ENCODE data around the gene RNF152.
A peak's percentile ranks its signal among the peaks of the same experiment; 100 is the strongest.

The RNF152 gene, protein sequence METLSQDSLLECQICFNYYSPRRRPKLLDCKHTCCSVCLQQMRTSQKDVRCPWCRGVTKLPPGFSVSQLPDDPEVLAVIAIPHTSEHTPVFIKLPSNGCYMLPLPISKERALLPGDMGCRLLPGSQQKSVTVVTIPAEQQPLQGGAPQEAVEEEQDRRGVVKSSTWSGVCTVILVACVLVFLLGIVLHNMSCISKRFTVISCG

DNA sequence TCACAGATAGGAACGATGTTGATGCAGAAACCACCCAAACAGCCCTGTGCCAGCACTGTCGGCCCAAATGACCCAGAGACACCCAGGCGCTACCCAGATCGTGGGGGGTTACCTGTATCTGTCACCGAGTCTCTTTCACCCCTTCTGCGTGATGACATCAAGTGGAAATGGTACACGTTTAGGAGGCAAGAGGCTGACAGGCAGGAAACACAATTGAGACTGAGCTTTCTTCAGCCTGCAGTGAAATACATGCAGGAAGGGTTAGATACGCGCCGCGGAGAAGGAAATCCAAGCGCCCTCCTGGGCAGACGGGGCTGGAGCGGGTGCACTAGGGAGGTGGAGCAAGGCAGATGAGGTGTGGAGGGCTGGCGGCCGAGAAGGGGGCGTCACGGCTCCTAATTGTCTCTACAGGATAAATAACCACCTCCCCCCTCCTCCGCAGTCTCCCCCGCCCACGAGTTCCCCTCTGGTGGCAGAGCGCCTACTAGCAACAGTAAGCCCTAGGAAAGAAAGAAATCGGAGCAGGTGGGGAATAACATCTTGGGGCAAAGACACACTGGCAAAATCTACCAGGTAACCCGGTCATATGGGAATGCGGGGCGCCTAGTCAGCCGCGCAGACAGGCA, at the start of gene RNF152:
RNF152 (minus strand) TSS at position 325 of the 626 bp plus-strand sequence. CDS start 76,544 bp downstream, outside the sequence.
- no peak for DNase-seq

DNA sequence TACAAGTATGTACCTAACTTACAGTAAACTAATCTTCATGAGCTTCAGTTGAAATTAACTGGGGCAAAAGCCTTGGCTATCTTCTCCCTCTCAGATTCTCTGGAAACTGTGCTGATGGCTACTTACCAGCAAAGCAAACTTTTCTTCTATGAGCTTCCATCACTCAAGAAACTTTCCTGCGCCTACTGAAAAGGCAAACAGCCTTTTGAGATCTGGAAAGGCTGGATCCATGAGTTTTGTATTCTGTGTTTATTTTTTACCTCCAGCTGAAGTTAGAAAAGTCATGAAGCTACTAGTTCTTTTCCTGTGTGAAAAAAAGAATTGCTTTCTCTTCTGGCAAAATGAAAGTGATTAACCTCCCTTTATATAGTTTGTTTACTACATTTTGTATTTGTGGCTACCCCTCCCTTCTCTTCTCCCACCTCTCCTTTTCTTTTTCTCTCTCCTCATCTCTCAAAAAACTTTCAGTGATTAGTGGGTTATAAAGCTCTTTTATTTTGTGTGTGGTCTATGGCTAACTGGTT, 49.2 kb upstream of the RNF152 start:
- DNase-seq, result no peak

DNA sequence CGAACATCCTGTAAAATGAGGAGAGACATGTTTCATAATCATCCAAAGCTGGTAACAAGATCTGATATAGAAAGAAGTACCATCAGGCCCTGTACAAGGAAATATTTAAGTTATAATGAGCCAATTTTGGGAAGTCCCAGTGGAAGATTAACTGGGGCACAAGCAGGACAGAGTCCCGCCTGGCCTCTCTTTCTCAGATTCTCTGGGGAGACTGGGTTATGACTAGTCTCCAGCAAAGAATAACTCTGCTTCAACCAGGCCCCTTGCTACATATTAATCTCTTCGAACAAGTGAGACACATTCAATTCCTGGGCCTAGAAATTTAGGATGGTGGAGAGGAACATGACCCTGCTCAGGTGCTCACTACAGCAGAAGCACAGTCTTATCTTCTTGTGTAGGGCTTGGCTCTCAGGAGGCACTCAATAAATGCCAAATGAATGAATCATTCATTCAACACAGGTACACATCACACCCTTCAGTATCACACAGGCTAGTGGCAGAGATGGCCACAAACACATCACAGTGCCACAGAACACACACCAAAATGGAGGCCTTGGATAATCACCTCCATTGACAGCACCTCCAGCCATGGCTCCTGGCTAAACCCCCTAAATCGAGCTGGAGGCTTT, 46.4 kb upstream of the RNF152 start:
- DNase-seq, result no peak

DNA sequence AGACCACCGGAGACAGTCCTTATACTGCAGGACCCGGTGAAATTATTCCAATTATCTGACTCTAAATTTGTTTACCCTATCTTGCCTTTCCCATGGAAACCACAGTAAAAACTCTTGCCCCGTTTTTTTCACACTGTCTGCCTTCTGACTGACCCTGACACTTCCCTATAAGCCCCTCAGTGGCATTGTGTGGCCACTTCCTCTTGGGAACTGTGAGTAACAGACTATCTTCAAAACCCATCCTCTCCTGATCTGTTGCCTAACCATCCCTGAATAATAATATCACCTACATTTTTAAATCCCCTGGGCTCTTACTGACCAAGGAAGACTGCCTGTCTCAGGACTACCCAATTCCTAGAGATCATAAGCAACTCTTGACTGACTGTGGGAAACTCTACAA, 42.6 kb upstream of the RNF152 start:
- no peak for DNase-seq

DNA sequence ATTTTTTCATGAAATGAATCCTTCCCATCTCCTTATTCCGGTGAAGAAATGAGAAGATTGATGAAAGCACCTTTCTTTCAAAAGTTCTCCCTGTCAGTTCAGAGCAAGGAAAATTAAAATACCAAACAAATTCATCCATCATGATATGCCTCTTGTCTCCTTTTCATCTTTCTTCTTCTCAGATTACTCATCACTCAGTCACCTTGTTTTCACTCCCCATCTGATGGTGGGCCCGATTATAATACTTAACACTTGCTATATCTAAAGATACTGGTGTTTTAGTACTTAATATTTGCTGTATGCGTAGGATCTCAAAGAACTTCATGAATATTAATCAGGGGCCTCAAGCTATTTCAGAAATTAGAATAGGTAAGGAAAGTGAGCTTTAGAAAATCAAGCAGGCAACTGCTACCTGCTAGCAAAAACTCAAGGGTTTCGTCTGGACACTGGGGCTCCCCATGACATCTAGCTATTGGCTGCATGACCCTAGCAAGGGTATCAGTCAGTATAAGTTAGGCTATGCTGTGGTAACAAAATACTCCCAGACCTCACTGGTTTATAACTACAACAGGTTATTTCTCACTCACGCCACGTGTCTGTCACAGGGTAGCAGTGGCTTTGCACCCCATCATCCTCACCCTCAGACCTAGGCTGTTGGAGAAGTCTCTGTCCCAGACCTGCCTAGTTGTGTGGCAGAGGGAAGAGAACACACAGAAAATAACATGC, 39.0 kb upstream of the RNF152 start:
- no peak for DNase-seq

DNA sequence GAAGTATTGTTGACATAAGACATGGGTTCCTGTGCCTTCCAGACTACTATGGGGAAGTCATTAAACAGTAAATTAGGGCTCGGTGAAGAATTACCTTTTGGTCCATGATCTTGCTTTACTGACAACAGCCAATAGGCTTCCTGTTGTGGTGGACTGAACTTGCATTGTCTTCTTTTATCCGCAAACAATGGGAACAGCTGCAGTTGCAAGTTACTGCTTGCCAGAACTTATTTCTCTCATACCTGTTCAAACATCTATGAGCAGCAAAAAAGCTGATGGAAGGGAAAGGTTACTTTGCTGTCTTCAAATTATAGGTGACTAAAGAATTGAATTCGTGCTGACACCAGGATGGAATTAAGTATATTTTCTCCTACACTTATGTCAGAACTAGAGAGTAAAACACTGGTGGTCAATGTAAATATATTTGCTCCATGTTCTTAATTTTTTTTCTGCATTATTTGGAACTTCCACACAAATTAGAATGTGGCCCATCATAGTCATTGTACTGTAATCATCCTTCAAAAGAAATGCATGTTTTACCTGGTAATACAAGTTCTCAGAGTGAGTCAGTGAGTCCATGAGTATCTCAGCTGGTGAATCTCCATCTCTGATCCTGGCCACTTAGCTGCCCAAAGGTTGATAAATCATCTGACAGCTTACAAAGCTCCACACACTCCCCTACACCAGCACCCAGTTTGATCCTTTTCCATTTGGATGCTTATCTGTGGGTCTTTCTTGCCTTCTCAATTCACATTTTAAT, 37.3 kb upstream of the RNF152 start:
- DNase-seq, result peak; percentile 23

DNA sequence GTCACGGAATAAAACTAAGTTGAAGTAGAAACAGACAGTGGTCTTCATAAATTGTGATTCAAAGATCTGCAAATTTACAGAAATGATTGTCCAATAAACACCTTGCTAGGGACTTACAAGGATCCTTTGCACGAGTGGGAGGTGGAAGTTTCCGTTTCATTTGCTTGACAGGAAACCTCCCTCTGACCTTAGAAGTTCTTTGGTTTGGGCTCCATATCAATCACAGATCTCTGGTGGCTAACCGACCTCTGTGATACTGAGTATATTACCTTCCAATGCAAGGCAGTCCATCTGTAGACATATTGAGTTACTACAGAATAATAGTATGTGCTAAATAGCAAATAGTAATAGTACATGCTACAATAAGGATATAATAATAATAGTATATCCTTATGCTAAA, 33.7 kb upstream of the RNF152 start:
- DNase-seq, result no peak

DNA sequence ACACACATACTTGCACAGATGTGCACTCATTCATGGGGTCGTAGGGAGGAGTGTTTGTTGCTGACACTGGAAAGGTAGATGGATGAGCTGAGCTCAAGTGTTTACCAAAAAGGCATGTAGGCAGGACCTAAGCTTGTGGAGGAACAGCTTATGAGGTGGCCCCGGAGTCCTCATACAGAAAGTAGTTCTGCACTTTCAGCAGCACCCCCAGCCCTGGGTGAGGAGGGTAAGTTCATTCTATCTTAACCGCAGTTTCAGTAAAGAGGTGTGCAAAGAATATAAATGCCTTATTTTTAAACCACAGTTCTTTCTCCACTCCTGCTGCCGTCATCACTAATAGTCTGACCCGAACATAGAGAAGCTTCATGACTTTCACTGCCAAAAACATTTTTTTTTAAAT, 31.7 kb upstream of the RNF152 start:
- no peak for DNase-seq

DNA sequence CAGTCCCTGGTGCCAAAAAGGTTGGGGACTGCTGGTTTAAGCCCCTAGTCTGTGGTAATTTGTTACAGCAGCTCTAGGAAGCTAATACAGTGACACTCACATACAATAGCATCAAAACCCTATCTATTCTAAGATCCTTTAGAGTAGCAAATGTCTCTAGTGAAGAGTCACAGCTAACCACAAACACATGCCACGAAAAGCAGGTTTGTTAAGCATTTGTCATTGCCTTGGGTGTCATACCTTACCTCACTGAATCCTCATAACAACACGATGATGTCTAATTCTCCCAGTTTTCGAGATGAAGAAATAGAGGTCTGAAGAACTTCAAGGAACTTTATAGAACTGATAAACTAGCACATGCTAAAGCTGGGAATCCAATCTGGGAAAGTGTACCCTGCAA, 29.6 kb upstream of the RNF152 start:
- DNase-seq, result no peak

DNA sequence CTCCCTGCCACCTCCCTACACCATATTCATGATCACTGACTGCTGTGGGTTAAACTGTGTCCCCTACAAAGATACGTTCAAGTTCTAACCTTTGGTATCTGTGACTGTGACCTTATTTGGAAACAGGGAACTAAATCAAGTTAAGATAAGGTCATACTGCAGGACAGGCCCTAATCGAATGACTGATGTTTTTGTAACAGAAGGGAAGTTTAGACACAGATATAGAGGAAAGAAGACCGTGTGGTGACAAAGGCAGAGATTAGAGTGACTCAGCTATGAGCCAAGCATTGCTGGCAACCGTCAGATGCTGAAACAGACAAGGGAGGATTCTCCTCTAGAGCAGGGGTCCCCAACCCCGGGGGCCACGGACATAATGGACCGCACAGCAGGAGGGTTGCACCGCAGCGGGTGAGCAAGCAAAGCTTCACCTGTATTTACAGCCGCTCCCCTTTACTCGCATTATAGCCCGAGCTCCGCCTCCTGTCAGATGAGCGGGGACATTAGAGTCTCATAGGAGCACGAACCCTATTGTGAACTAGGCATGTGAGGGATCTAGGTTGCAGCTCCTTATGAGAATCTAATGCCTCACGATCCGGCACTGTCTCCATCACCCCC, 28.9 kb upstream of the RNF152 start:
- no peak for DNase-seq

DNA sequence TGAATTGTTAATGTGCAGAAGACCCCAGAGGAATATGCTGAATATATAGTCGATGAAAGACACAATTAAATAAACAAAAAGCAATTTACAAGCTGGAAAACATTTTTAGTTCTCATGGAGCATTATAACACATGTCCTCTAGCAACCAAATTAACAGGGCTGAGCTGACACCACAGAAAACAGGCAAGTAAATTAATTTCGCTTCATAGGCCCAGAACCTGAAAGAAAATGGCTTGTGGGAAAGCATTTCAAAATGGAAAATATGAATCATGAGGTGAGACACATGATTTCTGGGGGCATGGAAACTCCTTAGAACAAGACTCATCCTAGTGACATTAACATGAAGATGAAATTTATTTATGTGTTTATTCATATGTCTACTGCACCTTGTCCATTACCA, 25.0 kb upstream of the RNF152 start:
- DNase-seq, result no peak

DNA sequence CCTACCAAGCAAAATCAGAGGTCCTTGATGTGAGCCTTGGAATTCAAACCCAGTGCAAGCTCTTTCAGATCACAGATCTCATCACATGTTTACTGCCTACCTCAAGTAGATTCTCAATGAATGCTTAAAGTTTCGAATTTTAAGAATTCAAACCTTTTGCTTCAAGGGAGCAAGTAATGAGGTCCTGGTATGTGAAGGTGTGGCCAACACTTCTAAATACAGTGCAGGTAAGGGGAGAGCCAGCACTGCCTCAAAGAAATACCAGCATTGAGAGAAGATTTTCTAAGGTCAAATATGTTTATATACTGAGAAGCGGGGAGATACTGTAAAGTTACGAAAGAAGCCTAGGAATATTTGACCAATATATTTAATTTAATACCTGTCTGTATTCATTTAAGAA, 19.7 kb upstream of the RNF152 start:
- DNase-seq, result no peak

DNA sequence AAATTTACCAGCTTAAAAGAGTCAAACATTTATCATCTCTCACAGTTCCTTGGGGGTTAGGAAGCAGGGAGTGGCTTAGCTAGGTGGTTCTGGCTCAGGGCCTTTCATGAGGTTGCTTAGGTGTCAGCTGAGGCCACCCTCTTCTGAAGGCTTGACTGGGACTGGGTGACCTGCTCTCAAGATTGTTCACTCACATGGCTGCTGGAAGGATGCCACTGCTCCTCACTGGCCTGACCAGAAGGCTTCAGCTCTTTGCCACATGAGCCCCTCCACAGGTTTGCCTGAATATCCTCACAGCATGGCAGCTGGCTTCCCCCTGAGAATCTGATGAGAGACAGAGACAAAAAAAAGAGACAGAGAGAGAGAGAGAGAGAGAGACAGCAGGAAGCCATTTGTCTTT, 17.3 kb upstream of the RNF152 start:
- no peak for DNase-seq

DNA sequence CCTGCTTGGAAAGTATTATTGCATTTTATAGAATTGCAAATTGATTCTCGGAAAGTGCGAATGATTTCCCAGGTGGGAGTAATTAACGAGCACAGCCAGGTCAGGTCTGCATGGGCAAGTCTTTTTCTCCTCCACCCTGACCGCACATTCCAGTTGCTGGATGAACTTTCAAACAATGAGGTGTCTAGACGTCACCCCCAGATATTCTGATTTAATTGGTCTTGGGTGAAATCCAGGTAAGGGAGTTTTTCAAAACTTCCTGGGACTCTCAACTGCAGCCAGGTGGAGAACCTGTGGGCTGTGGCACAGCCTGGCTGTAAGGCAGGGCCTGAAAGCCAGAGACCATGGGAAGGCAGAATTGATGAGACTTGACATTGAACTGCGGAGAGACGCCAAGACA, 15.9 kb upstream of the RNF152 start:
- no peak for DNase-seq

DNA sequence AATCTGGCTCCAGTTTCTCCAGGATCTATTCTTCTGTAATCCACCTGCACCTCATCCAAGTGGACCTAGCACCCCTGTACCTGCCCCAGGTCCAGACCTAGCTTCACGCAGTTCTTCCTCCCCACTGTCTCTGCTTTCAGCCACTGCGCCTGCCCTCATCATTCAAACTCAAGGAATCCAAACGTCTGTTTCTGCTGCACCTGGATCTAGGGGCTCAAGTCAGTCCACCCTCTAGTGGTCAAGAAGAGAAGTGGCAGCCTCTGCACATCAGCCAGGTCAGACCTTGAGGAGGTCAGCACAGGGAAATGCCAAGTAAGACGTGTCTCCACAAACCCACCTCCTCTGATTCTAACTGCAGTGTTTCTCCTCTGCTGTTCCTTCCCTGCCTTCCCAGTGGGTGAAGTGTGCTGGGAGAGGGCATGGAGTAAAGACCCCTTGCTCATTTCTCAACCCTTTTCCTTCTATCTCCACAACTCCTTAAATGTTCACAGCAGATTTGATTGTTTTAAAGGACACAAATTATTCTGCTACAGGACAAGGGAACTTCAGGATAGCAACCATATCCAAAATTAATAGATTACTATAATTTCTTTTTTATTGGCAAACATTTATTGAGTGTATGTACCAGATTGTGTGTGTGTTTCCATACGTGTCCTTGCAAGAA, 8.6 kb upstream of the RNF152 start:
- no peak for DNase-seq

DNA sequence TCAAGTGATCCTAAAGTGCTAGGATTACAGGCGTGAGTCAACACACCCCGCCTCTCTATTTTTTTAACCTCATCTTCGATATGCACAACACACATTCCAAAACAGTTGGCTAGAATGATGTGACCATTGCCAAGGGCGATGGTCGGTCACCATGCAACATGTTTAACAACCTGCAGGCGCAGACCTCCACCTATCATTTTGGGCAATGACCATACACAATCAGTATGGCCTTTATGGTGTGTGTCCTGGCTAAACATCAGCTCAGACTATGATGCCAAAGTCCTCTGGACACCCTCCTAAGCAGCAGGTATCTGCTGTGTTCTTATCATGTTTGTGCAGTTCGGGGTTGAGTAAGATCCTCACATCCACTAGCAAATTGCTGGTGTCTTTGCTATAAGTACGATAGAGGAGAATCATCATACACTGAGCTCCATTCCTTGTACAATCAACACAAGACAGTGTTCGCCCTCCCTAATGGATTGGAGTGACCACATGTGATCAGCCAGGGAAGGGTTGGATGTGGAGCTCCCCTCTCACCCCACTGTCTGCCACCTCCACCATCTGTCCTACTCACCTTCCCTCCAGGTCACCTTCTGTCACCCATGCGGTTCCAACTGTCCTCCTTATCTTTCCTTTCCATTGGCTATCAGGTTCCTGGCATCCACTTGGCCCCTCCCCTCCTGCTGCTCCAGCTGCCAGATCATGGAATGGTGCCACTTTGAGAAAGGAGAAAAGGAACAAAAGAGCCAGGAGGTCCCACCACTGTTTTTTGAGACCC, 7.9 kb upstream of the RNF152 start:
- no peak for DNase-seq

DNA sequence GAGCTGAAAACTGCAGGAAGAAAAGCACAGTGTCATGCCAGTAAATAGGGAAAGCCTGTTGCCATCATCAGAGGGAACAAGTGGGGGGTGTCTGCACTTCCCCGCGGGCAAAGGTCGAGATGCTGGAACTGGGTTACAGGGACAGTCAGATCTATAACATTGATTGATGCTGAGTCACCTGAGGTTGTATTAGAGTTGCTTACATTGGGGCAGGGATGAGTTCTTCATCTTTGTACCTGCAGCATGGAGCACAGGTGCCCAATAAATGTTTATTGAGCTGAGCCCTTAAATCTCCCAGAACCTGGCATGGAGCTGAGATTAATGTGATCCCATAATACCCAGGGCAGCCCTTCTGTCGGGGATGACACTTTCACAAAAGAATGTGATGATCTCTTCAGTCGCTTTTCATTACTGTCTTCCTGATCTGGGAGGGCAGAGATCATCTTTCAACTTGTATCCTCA, 5.9 kb upstream of the RNF152 start:
- DNase-seq, result no peak

DNA sequence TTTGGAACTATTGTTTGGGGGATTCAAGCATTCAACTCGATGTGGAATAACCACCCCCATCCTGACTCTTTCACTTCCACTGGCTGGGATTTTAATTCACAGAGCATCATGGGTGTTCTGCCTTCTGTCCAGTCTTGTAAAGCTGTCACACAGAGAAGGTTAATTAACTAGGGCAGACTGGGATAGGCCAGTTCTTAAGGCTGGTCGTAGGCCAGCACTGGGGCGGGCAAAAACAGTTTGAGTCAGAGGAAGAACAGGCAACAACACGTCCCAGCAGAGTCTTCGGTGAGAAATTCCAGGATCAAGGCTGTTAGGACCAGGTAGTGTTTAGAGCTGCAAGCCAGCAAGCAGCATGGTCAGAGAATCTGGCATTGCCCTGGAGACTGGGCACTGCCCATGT, 4.0 kb upstream of the RNF152 start:
- DNase-seq, result no peak

DNA sequence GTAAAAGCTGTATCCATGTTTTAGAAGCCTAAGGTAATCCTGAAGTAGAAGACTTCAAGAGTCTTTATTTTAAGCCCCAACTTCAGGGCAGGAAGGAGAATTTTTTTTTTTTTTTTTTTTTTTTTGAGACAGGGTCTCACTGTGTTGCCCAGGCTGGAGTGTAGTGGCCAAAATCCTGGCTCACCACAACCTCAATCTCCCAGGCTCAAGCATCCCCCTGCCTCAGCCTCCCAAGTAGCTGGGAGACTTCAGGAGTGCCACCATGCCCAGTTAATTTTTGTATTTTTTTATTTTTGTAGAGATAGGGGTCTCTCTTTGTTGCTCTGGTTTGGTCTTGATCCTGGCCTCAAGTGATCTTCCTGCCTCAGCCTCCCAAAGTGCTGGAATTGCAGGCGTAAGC, 3.3 kb upstream of the RNF152 start:
- no peak for DNase-seq

DNA sequence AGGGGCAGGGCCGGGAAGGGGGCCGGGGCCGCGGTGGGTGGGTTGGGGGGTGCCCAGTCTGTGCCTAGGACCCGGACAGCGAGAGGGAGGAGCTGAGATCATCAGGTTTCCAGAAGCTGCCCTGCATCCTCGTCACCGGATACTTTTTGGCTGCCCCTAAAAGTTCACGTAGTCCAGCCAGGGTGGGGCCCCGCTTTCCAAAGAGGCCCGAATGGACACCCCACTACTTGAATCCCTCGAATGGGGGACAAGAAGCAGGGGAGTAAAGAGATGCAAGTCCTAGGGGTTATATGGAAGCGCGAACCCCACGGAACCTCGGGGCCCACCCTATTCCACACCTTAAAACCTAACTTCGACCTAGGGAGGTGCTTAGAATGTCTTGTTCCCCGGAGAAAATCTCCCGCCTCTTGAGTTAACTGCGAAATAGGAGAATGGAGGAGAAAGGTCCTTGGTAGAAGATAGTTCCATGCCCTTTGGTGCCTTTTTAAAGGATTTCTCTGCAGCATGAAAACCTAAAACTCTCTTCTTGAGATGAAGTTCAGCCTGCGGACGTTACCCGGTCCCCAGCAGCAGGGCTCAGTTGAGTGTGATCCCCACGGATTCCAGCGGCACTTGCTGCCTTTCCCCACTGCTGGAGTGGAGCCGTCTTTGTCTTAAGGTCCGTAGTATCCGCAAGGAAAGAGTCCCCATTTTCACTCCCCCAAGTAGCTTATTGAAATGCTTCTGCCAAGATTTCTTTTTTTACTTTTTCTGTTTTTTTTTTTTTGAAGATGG, 2.1 kb upstream of the RNF152 start:
- DNase-seq, result no peak

All from NCI-H2107 (cell line).